ENCODE measurements around the gene ARHGAP19.

Gene ARHGAP19

GRCh38 chr10:97192952-97193435, 99.4 kb downstream of the ARHGAP19 start:
- no peak for DNase-seq (ENCODE audit: low read depth in 2 of 2)

GRCh38 chr10:97190450-97190849, 102.0 kb downstream of the ARHGAP19 start:
- DNase-seq (ENCODE audit: low read depth in 2 of 2) = no peak

- no peak for DNase-seq (ENCODE audit: low read depth in 2 of 2)
Measured at GRCh38 chr10:97188261-97188711, 104.2 kb downstream of the ARHGAP19 start.

- no peak for DNase-seq (ENCODE audit: low read depth in 2 of 2)
Measured at GRCh38 chr10:97186911-97187310, 105.5 kb downstream of the ARHGAP19 start.

- no peak for DNase-seq (ENCODE audit: low read depth in 2 of 2)
Measured at GRCh38 chr10:97185326-97186058, 106.9 kb downstream of the ARHGAP19 start, which contains the start of gene SLIT1. Gene SLIT1, minus strand, starts transcription at chr10:97185959. Its CDS starts 285 bp downstream, at chr10:97185674.

- DNase-seq (ENCODE audit: low read depth in 2 of 2) = no peak
Measured at GRCh38 chr10:97184971-97185325, 107.5 kb downstream of the ARHGAP19 start.

- no peak for DNase-seq (ENCODE audit: low read depth in 2 of 2)
Measured at GRCh38 chr10:97183314-97183713, 109.1 kb downstream of the ARHGAP19 start.

GRCh38 chr10:97182288-97182990, 110.0 kb downstream of the ARHGAP19 start:
- DNase-seq (ENCODE audit: low read depth in 2 of 2) = no peak

GRCh38 chr10:97180986-97181385, 111.5 kb downstream of the ARHGAP19 start:
- DNase-seq (ENCODE audit: low read depth in 2 of 2) = no peak

- DNase-seq (ENCODE audit: low read depth in 2 of 2) = no peak
Measured at GRCh38 chr10:97180363-97180755, 112.1 kb downstream of the ARHGAP19 start.

GRCh38 chr10:97179731-97180362, 112.6 kb downstream of the ARHGAP19 start:
- no peak for DNase-seq (ENCODE audit: low read depth in 2 of 2)

- no peak for DNase-seq (ENCODE audit: low read depth in 2 of 2)
Measured at GRCh38 chr10:97179311-97179710, 113.1 kb downstream of the ARHGAP19 start.

GRCh38 chr10:97178074-97178473, 114.4 kb downstream of the ARHGAP19 start:
- DNase-seq (ENCODE audit: low read depth in 2 of 2) = no peak

- no peak for DNase-seq (ENCODE audit: low read depth in 2 of 2)
Measured at GRCh38 chr10:97176226-97176625, 116.2 kb downstream of the ARHGAP19 start.

- no peak for DNase-seq (ENCODE audit: low read depth in 2 of 2)
Measured at GRCh38 chr10:97175586-97175985, 116.9 kb downstream of the ARHGAP19 start.

GRCh38 chr10:97174941-97175340, 117.5 kb downstream of the ARHGAP19 start:
- DNase-seq (ENCODE audit: low read depth in 2 of 2) = no peak

GRCh38 chr10:97174276-97174775, 118.1 kb downstream of the ARHGAP19 start:
- no peak for DNase-seq (ENCODE audit: low read depth in 2 of 2)

- no peak for DNase-seq (ENCODE audit: low read depth in 2 of 2)
Measured at GRCh38 chr10:97173036-97173435, 119.4 kb downstream of the ARHGAP19 start.
